Mucosa of descending colon (tissue), 3 donors: ENCODE data around the gene CCDC54. TPM values are rescaled to one million over a fixed set of nuclear protein-coding genes. Genes with fewer than 3 reads are reported as not detected.

Experiments
- ATAC-seq: fragments of 200-7000 bp; cut with Tn5 transposase; one replicate; pipeline ENCODE4 v1.9.1; 2020; ENCODE audit warnings: mild to moderate bottlenecking, moderate library complexity
- DNase-seq, 3 donors: peaks; one replicate each; pipeline ENCODE4 v3.0.0-alpha.2; 2020
- H3K36me3 ChIP-seq: fragments of 200-600 bp; one replicate; pipeline ENCODE4 v1.8.0; 2021; ENCODE audit warnings: low read depth, mild to moderate bottlenecking
- H3K4me1 ChIP-seq: fragments of 200-600 bp; one replicate; pipeline ENCODE4 v1.8.0; 2021; ENCODE audit warnings: low read depth, mild to moderate bottlenecking
- H3K4me3 ChIP-seq: fragments of 200-600 bp; one replicate; pipeline ENCODE4 v1.8.0; 2021; ENCODE audit warnings: mild to moderate bottlenecking
- H3K9me3 ChIP-seq: fragments of 200-600 bp; one replicate; pipeline ENCODE4 v1.8.0; 2021; ENCODE audit warnings: mild to moderate bottlenecking
- CTCF ChIP-seq: fragments of 200-600 bp; IDR thresholded peaks from one replicate; pipeline ENCODE4 v1.8.0; 2022; ENCODE audit warnings: antibody characterized with exemption, mild to moderate bottlenecking
- intact Hi-C, 2 donors: fragments of 100-400 bp; cut with DNase I in 1 of 2; cut with micrococcal nuclease in 1 of 2; formaldehyde crosslinking; loops; one replicate each; pipeline versions ENCODE4 v1.11.0 to v1.11.1; 2022; cut with DNase I, micrococcal nuclease
- total RNA-seq, 3 donors: library from RNA; stranded (reverse); fragmentation: NEBNext Ultra II Directional in 2 of 3; extraction: Animal tissue kit (Norgen Biotek cat#: 25700) in 2 of 3; gene quantifications; one replicate each; pipeline versions ENCODE4 v1.2.1 to v1.2.4, GENCODE V29; 2021 to 2023
- donor health status: DM: no; HTN: no; CAD: no; lungs with moderate emphysema.
- donor health status: DM: no; HTN: no; CAD: no.
- donor health status: DM: no; HTN: yes; CAD: no.

The CCDC54 gene
- total RNA-seq, 3 donors from 2014 or later: not detected

DNA sequence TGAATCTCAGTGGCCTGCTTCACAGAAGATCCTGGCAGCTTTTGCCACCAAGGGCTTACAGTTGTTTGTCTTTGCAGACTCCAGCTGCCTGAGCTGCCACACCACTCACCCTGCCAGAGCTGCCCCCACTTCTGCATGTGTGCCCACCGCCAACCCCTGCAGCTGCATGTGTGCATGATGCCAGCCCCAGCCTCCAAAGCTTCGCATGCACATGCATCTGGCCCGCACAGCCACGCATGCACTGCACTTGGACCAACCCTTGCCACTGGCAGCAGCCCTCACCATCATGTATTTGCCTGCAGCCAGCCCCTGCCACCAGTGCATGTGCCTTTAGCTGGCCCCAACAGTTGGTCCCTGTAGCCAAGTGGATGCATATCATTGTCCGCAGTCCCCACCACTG, 31.3 kb downstream of the CCDC54 start:
- Histone ChIP-seq H3K4me3 (no peak overlapping the region), H3K9me3 (peaks cover 10% of the 10 kb centered on the region), H3K4me1 (no peaks in the 10 kb centered on the region), H3K36me3 (no peaks in the 10 kb centered on the region)
- DNase-seq (no peak), ATAC-seq (no peak)
- intact Hi-C loops: no loop called here
- TF ChIP-seq CTCF: no peak

GRCh38 chr3:107409365-107409764, 32.1 kb downstream of the CCDC54 start:
- intact Hi-C loops: no loop called here
- Histone ChIP-seq H3K36me3 (no peaks in the 10 kb centered on the region), H3K4me3 (no peak overlapping the region), H3K9me3 (peaks cover 10% of the 10 kb centered on the region), H3K4me1 (no peaks in the 10 kb centered on the region)
- no peak for TF ChIP-seq CTCF
- no peak for DNase-seq
- no peak for ATAC-seq

DNA sequence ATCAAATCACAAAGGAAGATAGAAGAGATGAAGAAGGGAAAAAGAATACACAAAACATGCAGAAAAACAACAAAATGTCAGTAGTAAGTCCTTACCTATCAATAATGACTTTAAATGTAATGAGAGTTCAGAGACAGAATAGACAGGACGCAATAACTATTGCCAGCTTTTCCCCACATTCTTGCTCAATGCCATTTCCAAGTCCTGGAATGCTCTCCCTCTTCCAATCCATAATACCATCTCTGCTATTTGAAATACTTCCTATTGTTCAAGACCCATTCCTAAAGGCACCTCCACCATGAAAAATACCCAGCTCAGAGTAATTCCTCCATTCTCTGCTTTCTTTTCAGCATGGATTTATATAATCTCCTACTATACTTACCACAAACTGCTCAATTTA, 33.4 kb downstream of the CCDC54 start:
- no peaks in the 10 kb centered on the region for H3K36me3 ChIP-seq
- intact Hi-C loops: loop anchor here in 1 of 2 donors (10.0 kb wide), 1 partner anchor 136 kb away; no protein-coding TSS in a partner anchor

GRCh38 chr3:107411056-107411455, 33.8 kb downstream of the CCDC54 start:
- intact Hi-C loops: loop anchor here in 1 of 2 donors (10.0 kb wide), 1 partner anchor 136 kb away; no protein-coding TSS in a partner anchor
- no peak for DNase-seq
- no peak for ATAC-seq
- Histone ChIP-seq H3K4me3 (no peak overlapping the region), H3K9me3 (peaks cover 10% of the 10 kb centered on the region), H3K4me1 (no peaks in the 10 kb centered on the region), H3K36me3 (no peaks in the 10 kb centered on the region)
- TF ChIP-seq CTCF: no peak

More for the DNA sequence above, 33.4 kb downstream of the CCDC54 start:
- ATAC-seq: no peak
- no peak for TF ChIP-seq CTCF
- Histone ChIP-seq H3K4me3 (no peak overlapping the region), H3K9me3 (peaks cover 10% of the 10 kb centered on the region), H3K4me1 (no peaks in the 10 kb centered on the region)
- no peak for DNase-seq

DNA sequence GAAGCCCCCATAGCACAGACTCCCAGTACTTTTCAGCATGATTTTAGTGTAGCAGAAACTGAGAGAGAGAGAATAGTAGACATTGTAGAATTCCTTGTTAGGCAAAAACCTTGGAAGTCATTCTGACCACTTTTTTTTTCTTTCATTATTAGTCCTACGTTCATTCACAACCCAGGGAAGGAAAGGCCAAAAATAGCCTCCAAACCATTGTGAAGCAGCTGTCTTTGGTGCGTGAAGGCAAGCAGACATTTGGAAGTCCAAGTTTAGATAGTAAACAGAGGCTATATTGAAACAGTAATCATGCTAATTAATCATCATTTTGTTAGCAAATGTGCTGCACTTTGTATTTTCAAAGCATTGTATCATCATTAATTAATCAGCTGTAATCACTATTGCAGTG, 34.5 kb downstream of the CCDC54 start:
- no peaks in the 10 kb centered on the region for H3K4me1 ChIP-seq
- no peak for DNase-seq
- H3K36me3 ChIP-seq: no peaks in the 10 kb centered on the region
- intact Hi-C loops: loop anchor here in 1 of 2 donors (10.0 kb wide), 1 partner anchor 137 kb away; no protein-coding TSS in a partner anchor
- H3K9me3 ChIP-seq: peaks cover 10% of the 10 kb centered on the region
- no peak for ATAC-seq
- no peak for TF ChIP-seq CTCF
- no peak overlapping the region for H3K4me3 ChIP-seq

- no peak for DNase-seq
Measured at GRCh38 chr3:107412376-107412775, 35.1 kb downstream of the CCDC54 start.

More at GRCh38 chr3:107412376-107412775, 35.1 kb downstream of the CCDC54 start:
- intact Hi-C loops: loop anchor here in 1 of 2 donors (10.0 kb wide), 1 partner anchor 138 kb away; no protein-coding TSS in a partner anchor
- H3K36me3 ChIP-seq: no peaks in the 10 kb centered on the region
- H3K4me1 ChIP-seq: no peaks in the 10 kb centered on the region
- H3K4me3 ChIP-seq: no peak overlapping the region
- H3K9me3 ChIP-seq: peaks cover 10% of the 10 kb centered on the region
- no peak for TF ChIP-seq CTCF
- no peak for ATAC-seq
